B cell (primary cell): ENCODE measurements around the gene B4GALT5. TPM values are rescaled to one million over a fixed set of nuclear protein-coding genes. Genes with fewer than 3 reads are reported as not detected.

Experiments
- ATAC-seq: fragments of 200-7000 bp; cut with Tn5 transposase; one replicate; pipeline ENCODE4 v1.10.0; 2021; ENCODE audit warnings: low read depth, mild to moderate bottlenecking, moderate number of reproducible peaks, moderate library complexity
- CTCF ChIA-PET: fragments of 350-600 bp; sonication (Branson Sonifier 250); formaldehyde crosslinking; loops from one replicate; lab custom pipeline; 2021; ENCODE audit warnings: antibody characterized with exemption, inconsistent platforms; lab: Charles Lee
- POLR2A ChIA-PET: fragments of 350-600 bp; sonication (Branson Sonifier 250); formaldehyde crosslinking; loops from one replicate; lab custom pipeline; 2021; ENCODE audit warnings: antibody characterized with exemption; lab: Charles Lee
- DNase-seq: peaks from one replicate; pipeline ENCODE4 v3.0.0; 2013
- H2AFZ ChIP-seq: 2 replicates; pipeline ENCODE4 v1.6.1; 2012; ENCODE audit warnings: mild to moderate bottlenecking, low read depth, low read length; ENCODE audit not compliant: insufficient read depth, poor library complexity, severe bottlenecking
- H3K27ac ChIP-seq, 2 donors: 1 replicate in 1 of 2; 2 replicates in 1 of 2; pipeline ENCODE4 v1.5.1; 2012 to 2013; ENCODE audit warnings: low read length in 2 of 2, mild to moderate bottlenecking in 2 of 2, moderate library complexity in 1 of 2
- H3K27me3 ChIP-seq, 4 experiments: fragments of 200-600 bp in 1 of 4; sonication (generic) in 1 of 4; replicated peaks in 1 of 4; 1 replicate in 2 of 4; 2 replicates in 2 of 4; pipeline versions ENCODE4 v1.6.1 to v1.7.0; 2013 to 2016; ENCODE audit warnings: low read length in 3 of 4, mild to moderate bottlenecking in 2 of 4, mixed read lengths in 1 of 4, moderate library complexity in 1 of 4; ENCODE audit not compliant: insufficient read depth in 4 of 4, control insufficient read depth in 3 of 4; ENCODE audit errors: control extremely low read depth in 1 of 4
- H3K36me3 ChIP-seq, 2 experiments: replicated peaks in 1 of 2; 1 replicate in 1 of 2; 2 replicates in 1 of 2; pipeline versions ENCODE4 v1.6.1 to v1.7.1; 2013; ENCODE audit warnings: low read length in 1 of 2; ENCODE audit not compliant: insufficient read depth in 2 of 2, control insufficient read depth in 1 of 2; ENCODE audit errors: control extremely low read depth in 1 of 2, extremely low read depth in 1 of 2
- H3K4me1 ChIP-seq, 2 donors: fragments of 200-600 bp in 1 of 2; sonication (generic) in 1 of 2; 1 replicate in 1 of 2; 2 replicates in 1 of 2; pipeline versions ENCODE4 v1.5.1 to v1.6.1; 2013 to 2017; ENCODE audit warnings: low read length in 2 of 2; ENCODE audit not compliant: control insufficient read depth in 2 of 2, insufficient read depth in 2 of 2
- H3K4me2 ChIP-seq: replicated peaks from 2 replicates; pipeline ENCODE3; 2012; ENCODE audit warnings: mild to moderate bottlenecking, low read depth, low read length; ENCODE audit not compliant: poor library complexity, severe bottlenecking
- H3K4me3 ChIP-seq, 5 experiments: fragments of 200-600 bp in 1 of 5; sonication (generic) in 1 of 5; 1 replicate in 3 of 5; 2 replicates in 2 of 5; pipeline versions ENCODE4 v1.5.1 to v1.7.0; 2011 to 2016; ENCODE audit warnings: low read length in 4 of 5, mild to moderate bottlenecking in 4 of 5, low read depth in 2 of 5, control low read depth in 1 of 5, moderate library complexity in 1 of 5; ENCODE audit not compliant: insufficient read depth in 1 of 5; ENCODE audit errors: control extremely low read depth in 1 of 5, extremely low read depth in 1 of 5
- H3K79me2 ChIP-seq: fragments of 200-600 bp; sonication (generic); one replicate; pipeline ENCODE4 v1.6.0; 2016; ENCODE audit warnings: low read length; ENCODE audit not compliant: control insufficient read depth, insufficient read depth
- H3K9ac ChIP-seq: fragments of 200-600 bp; sonication (generic); 2 replicates; pipeline ENCODE4 v1.6.1; 2017; ENCODE audit warnings: mild to moderate bottlenecking, low read length, moderate library complexity
- H3K9me3 ChIP-seq, 3 donors: one replicate each; pipeline versions ENCODE4 v1.6.1 to v1.7.1; 2013; ENCODE audit warnings: low read length in 2 of 3; ENCODE audit not compliant: control insufficient read depth in 2 of 3, insufficient read depth in 1 of 3; ENCODE audit errors: control extremely low read depth in 1 of 3
- H4K20me1 ChIP-seq: 2 replicates; pipeline ENCODE4 v1.6.0; 2012; ENCODE audit warnings: mild to moderate bottlenecking, low read length; ENCODE audit not compliant: insufficient read depth, control insufficient read depth, poor library complexity, severe bottlenecking
- H3K27ac Mint-ChIP-seq: one replicate; pipeline ENCODE4 v1.8.0; 2021; ENCODE audit warnings: mixed read lengths
- H3K27me3 Mint-ChIP-seq: one replicate; pipeline ENCODE4 v1.8.0; 2021; ENCODE audit warnings: mixed read lengths
- H3K4me1 Mint-ChIP-seq: one replicate; pipeline ENCODE4 v1.8.0; 2021; ENCODE audit warnings: mixed read lengths
- H3K4me3 Mint-ChIP-seq: one replicate; pipeline ENCODE4 v1.8.0; 2021; ENCODE audit warnings: mixed read lengths
- H3K9me3 Mint-ChIP-seq: one replicate; pipeline ENCODE4 v1.8.0; 2022; ENCODE audit warnings: mixed read lengths; ENCODE audit not compliant: insufficient read depth
- CTCF ChIP-seq: fragments of 200-600 bp; IDR thresholded peaks from one replicate; pipeline ENCODE4 v1.8.0; 2022; ENCODE audit warnings: antibody characterized with exemption, mild to moderate bottlenecking
- EZH2 ChIP-seq: IDR thresholded peaks from 2 replicates; pipeline ENCODE4 v1.6.1; 2012; ENCODE audit warnings: borderline replicate concordance, low read depth, mild to moderate bottlenecking, moderate library complexity, low read length; ENCODE audit not compliant: insufficient read depth, poor library complexity, severe bottlenecking
- WGBS: methylation state at CpG from one replicate; pipeline ENCODE4 v1.1.5; 2013; ENCODE audit warnings: missing lambda C conversion rate; ENCODE audit not compliant: insufficient coverage; 5-methylcytosine and 5-hydroxymethylcytosine counted together
- intact Hi-C: fragments of 100-400 bp; cut with micrococcal nuclease; formaldehyde crosslinking; loops from one replicate; pipeline ENCODE4 v1.10.0; 2022
- polyA plus RNA-seq: library from polyadenylated mRNA; depleted of rRNA; stranded (reverse); fragments of >200 nt; gene quantifications from 2 replicates; pipeline ENCODE4 v1.2.3, GENCODE V29; 2012
- total RNA-seq, 2 donors: library from RNA; stranded (reverse); fragments of 120-200 nt in 1 of 2; gene quantifications; 1 replicate in 1 of 2; 2 replicates in 1 of 2; pipeline versions ENCODE4 v1.2.3 to v1.2.4, GENCODE V29; 2013 to 2022

B4GALT5 gene
- total and polyA plus RNA-seq, 2 donors (not counting 1 experiment from before 2014, with no cell fraction given), result 3.4 to 7.3 TPM

GRCh38 chr20:49750611-49751396 is 37.1 kb upstream of the B4GALT5 start:
- Mint-ChIP-seq H3K9me3 (no peaks in the 10 kb centered on the region), H3K4me1 (peaks cover 9% of the 10 kb centered on the region), H3K27ac (peak overlapping the region; percentile 38), H3K4me3 (peak overlapping the region; percentile 35), H3K27me3 (no peaks in the 10 kb centered on the region)
- POLR2A ChIA-PET, result no interaction called here
- ATAC-seq (peak; percentile 39), DNase-seq (peak; percentile 47)
- WGBS, result 64% methylated on average over 11 of the region's 12 CpGs
- H3K27me3 ChIP-seq, result peaks cover 0 to 3% (median 0%) of the 10 kb centered on the region in 4 experiments
- intact Hi-C loops, result no loop called here
- H2AFZ ChIP-seq, result peak overlapping the region; percentile 51
- no peaks in the 10 kb centered on the region for H3K36me3 ChIP-seq
- CTCF ChIA-PET, result interaction anchor here (0.9 kb wide), 1 partner anchor 21 kb away, joined by 3 read pairs; no protein-coding TSS in a partner anchor
- H3K27ac ChIP-seq, result no peak overlapping the region
- H3K9me3 ChIP-seq, result no peaks in the 10 kb centered on the region
- no peaks in the 10 kb centered on the region for H4K20me1 ChIP-seq
- no peak for TF ChIP-seq CTCF
- TF ChIP-seq EZH2, result no peak
- H3K4me1 ChIP-seq, result peaks cover 6 to 14% of the 10 kb centered on the region in 2 donors
- no peak overlapping the region for H3K9ac ChIP-seq
- no peaks in the 10 kb centered on the region for H3K79me2 ChIP-seq
- peak overlapping the region in 1 of 5 experiments; percentile 24 for H3K4me3 ChIP-seq
- H3K4me2 ChIP-seq, result peak overlapping the region; percentile 31

- Histone ChIP-seq H3K79me2 (no peaks in the 10 kb centered on the region), H3K27me3 (no peaks in the 10 kb centered on the region), H4K20me1 (no peaks in the 10 kb centered on the region), H3K9me3 (no peaks in the 10 kb centered on the region), H2AFZ (no peak overlapping the region), H3K4me2 (no peak overlapping the region), H3K27ac (no peak overlapping the region), H3K4me3 (no peak overlapping the region), H3K4me1 (peaks cover 6 to 14% of the 10 kb centered on the region in 2 donors), H3K36me3 (no peaks in the 10 kb centered on the region), H3K9ac (no peak overlapping the region)
- DNase-seq (no peak), ATAC-seq (no peak)
- no peaks in the 10 kb centered on the region for H3K9me3 Mint-ChIP-seq
- H3K4me1 Mint-ChIP-seq, result peaks cover 9% of the 10 kb centered on the region
- ChIA-PET POLR2A (no interaction called here), CTCF (no interaction called here)
- no peaks in the 10 kb centered on the region for H3K27me3 Mint-ChIP-seq
- no peak overlapping the region for H3K4me3 Mint-ChIP-seq
- TF ChIP-seq CTCF (no peak), EZH2 (no peak)
- intact Hi-C loops, result no loop called here
- no CpG with 5 or more reads among the region's 1 CpG for WGBS
- no peak overlapping the region for H3K27ac Mint-ChIP-seq
Measured at GRCh38 chr20:49749625-49750024, 35.9 kb upstream of the B4GALT5 start.
